Measurements from ENCODE around the gene DFFB.

DFFB gene

GRCh38 chr1:3918966-3919611 is 61.8 kb downstream of the DFFB start:
- Histone ChIP-seq H3K9me3 (no peaks in the 10 kb centered on the region), H3K4me3 (no peak overlapping the region), H3K36me3 (replicated peaks) (no peaks in the 10 kb centered on the region), H3K4me1 (no peaks in the 10 kb centered on the region), H3K27me3 (ENCODE audit: low read depth) (0 out of 2 replicates have a peak, but pooled peaks cover 2% of the 10 kb centered on the region)
- in situ Hi-C loops (cut with MboI; ENCODE audit: low sequenced_read_pairs) = no loop called here
- DNase-seq (ENCODE audit: low spot score in 2 of 2) = no peak

DNA sequence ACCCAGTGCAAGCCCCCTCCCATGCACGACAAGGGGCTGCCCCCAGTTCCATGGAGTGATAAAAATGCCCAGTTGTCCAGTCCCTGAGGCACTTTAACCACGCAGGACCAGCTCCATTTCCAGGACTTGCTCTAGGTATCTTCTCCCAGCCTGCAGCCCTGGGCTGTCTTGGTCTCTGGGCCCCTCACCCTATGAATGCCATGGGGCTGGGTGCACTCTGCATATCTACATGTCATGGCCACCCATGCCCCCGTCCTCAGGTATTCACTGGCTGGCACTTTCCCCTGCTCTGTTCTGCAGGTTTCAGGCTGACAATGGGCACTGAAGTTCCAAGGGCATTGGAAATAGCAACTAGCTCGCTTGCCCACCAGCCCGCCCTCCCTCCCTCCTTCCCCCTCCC is 62.4 kb downstream of the DFFB start:
- in situ Hi-C loops (cut with MboI; ENCODE audit: low sequenced_read_pairs) = no loop called here

GRCh38 chr1:3921765-3922164 is 64.5 kb downstream of the DFFB start:
- Histone ChIP-seq H3K9me3 (no peaks in the 10 kb centered on the region), H3K4me3 (no peak overlapping the region), H3K27me3 (ENCODE audit: low read depth) (0 out of 2 replicates have a peak, but pooled peaks cover 2% of the 10 kb centered on the region), H3K36me3 (replicated peaks) (no peaks in the 10 kb centered on the region), H3K4me1 (no peaks in the 10 kb centered on the region)
- no peak for DNase-seq (ENCODE audit: low spot score in 2 of 2)
- in situ Hi-C loops (cut with MboI; ENCODE audit: low sequenced_read_pairs) = no loop called here

More for the DNA sequence above, 62.4 kb downstream of the DFFB start:
- no peaks in the 10 kb centered on the region for H3K9me3 ChIP-seq
- no peak for DNase-seq (ENCODE audit: low spot score in 2 of 2)
- H3K36me3 ChIP-seq (replicated peaks) = no peaks in the 10 kb centered on the region
- no peaks in the 10 kb centered on the region for H3K4me1 ChIP-seq
- H3K4me3 ChIP-seq = no peak overlapping the region
- H3K27me3 ChIP-seq (ENCODE audit: low read depth) = 0 out of 2 replicates have a peak, but pooled peaks cover 2% of the 10 kb centered on the region

- in situ Hi-C loops (cut with MboI; ENCODE audit: low sequenced_read_pairs) = no loop called here
- no peak overlapping the region for H3K4me3 ChIP-seq
- 0 out of 2 replicates have a peak, but pooled peaks cover 2% of the 10 kb centered on the region for H3K27me3 ChIP-seq (ENCODE audit: low read depth)
- H3K9me3 ChIP-seq = no peaks in the 10 kb centered on the region
- no peaks in the 10 kb centered on the region for H3K4me1 ChIP-seq
- no peak for DNase-seq (ENCODE audit: low spot score in 2 of 2)
- H3K36me3 ChIP-seq (replicated peaks) = no peaks in the 10 kb centered on the region
These were observed 65.0 kb downstream of the DFFB start for GRCh38 chr1:3922201-3922725.

GRCh38 chr1:3922851-3923250 is 65.6 kb downstream of the DFFB start:
- no peaks in the 10 kb centered on the region for H3K9me3 ChIP-seq
- H3K4me3 ChIP-seq = no peak overlapping the region
- H3K4me1 ChIP-seq = no peaks in the 10 kb centered on the region
- no peaks in the 10 kb centered on the region for H3K36me3 ChIP-seq (replicated peaks)
- in situ Hi-C loops (cut with MboI; ENCODE audit: low sequenced_read_pairs) = no loop called here
- no peak for DNase-seq (ENCODE audit: low spot score in 2 of 2)
- 0 out of 2 replicates have a peak, but pooled peaks cover 2% of the 10 kb centered on the region for H3K27me3 ChIP-seq (ENCODE audit: low read depth)

DNA sequence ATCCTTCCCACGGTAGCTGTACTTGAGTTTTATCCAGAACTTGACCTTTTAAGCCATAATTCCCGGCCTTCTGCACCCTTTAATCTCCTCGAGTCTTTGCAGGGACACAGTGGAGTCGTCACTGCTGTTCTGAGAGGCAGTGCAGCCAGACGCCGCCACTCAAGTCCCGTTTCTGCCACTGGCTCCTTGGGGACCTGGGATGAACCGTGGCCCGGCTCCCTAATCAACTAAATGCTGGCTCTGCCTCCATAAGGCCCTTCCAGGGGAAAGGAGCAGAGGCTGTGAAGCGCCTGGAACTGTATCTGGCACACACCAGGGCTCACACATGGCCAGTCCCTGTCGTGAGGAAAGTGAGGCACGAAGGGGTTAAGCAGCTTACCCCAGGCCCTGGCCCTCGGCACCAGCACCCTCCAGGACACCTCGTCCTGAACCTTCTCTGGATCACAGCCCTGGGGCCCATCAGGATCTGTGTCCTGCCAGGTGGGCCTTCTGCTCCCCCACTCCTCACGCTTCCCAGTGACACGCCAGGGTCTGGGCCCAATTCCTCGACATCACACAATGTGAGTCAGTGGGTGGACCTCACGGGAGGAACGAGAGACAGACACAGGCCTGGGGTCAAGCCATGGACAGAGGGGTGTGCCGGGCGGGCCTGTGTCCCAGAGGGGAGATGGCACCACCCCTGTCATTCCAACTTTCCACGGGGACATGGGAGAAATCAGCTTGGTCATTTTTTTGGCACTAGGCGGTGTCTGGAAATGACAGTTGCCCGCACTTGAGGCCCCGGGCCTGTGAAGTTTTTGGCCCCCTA is 66.3 kb downstream of the DFFB start:
- H3K36me3 ChIP-seq (replicated peaks) = no peaks in the 10 kb centered on the region
- in situ Hi-C loops (cut with MboI; ENCODE audit: low sequenced_read_pairs) = no loop called here
- no peaks in the 10 kb centered on the region for H3K27me3 ChIP-seq (ENCODE audit: low read depth)

GRCh38 chr1:3924186-3924824 is 67.0 kb downstream of the DFFB start:
- H3K36me3 ChIP-seq (replicated peaks) = no peaks in the 10 kb centered on the region
- in situ Hi-C loops (cut with MboI; ENCODE audit: low sequenced_read_pairs) = no loop called here
- no peak for DNase-seq (ENCODE audit: low spot score in 2 of 2)

More for the DNA sequence above, 66.3 kb downstream of the DFFB start:
- H3K4me1 ChIP-seq = no peaks in the 10 kb centered on the region
- DNase-seq (ENCODE audit: low spot score in 2 of 2) = no peak
- no peak overlapping the region for H3K4me3 ChIP-seq
- no peaks in the 10 kb centered on the region for H3K9me3 ChIP-seq

DNA sequence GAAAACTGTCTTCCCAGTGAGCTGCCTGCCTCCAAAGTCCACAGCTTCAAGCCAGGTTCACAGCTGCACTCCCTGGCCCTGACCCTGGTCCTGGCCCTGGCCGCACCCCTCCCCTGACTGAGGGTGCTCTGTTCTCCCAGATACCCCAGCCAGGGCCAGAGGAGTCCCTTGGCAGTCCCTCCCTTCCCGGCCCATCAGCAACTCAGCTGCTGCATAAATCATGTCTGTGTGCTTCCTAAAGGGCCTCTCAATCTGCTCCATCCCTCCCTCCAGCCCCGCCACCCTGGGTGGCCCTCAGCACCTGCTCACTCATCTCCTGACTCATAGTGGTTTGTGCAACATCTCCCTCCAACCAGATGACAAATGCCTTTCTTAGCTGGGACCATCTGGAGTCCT is 67.5 kb downstream of the DFFB start:
- Histone ChIP-seq H3K4me1 (no peaks in the 10 kb centered on the region), H3K36me3 (replicated peaks) (no peaks in the 10 kb centered on the region), H3K4me3 (no peak overlapping the region), H3K9me3 (no peaks in the 10 kb centered on the region), H3K27me3 (ENCODE audit: low read depth) (no peaks in the 10 kb centered on the region)
- no peak for DNase-seq (ENCODE audit: low spot score in 2 of 2)
- in situ Hi-C loops (cut with MboI; ENCODE audit: low sequenced_read_pairs) = no loop called here

More at GRCh38 chr1:3924186-3924824, 67.0 kb downstream of the DFFB start:
- H3K27me3 ChIP-seq (ENCODE audit: low read depth) = no peaks in the 10 kb centered on the region
- H3K4me1 ChIP-seq = no peaks in the 10 kb centered on the region
- no peaks in the 10 kb centered on the region for H3K9me3 ChIP-seq
- H3K4me3 ChIP-seq = no peak overlapping the region

DNA sequence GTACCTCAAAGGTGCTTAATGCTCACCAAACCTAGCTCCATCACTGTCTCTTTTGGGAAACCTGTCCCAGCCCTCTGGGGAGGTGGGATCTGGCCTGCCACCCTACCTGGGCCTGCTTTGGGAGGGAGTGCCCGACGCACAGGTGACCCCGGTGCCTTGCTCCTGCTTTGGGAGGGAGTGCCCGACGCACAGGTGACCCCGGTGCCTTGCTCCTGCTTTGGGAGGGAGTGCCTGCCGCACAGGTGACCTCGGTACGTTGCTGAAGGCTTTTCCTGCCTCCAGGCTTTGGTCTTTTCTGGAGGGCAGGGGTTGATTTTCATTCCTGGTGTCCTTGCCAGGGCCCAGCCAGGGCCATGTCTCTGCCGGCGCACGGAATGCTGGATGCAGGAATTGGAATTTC is 68.0 kb downstream of the DFFB start:
- in situ Hi-C loops (cut with MboI; ENCODE audit: low sequenced_read_pairs) = no loop called here
- H3K27me3 ChIP-seq (ENCODE audit: low read depth) = no peaks in the 10 kb centered on the region
- H3K4me1 ChIP-seq = no peaks in the 10 kb centered on the region
- no peaks in the 10 kb centered on the region for H3K36me3 ChIP-seq (replicated peaks)
- H3K9me3 ChIP-seq = no peaks in the 10 kb centered on the region
- no peak overlapping the region for H3K4me3 ChIP-seq
- no peak for DNase-seq (ENCODE audit: low spot score in 2 of 2)

- H3K9me3 ChIP-seq = no peaks in the 10 kb centered on the region
- no peaks in the 10 kb centered on the region for H3K4me1 ChIP-seq
- in situ Hi-C loops (cut with MboI; ENCODE audit: low sequenced_read_pairs) = no loop called here
These were observed 68.5 kb downstream of the DFFB start for GRCh38 chr1:3925762-3926161.

GRCh38 chr1:3926956-3927355 is 69.7 kb downstream of the DFFB start:
- H3K36me3 ChIP-seq (replicated peaks) = no peaks in the 10 kb centered on the region
- no peaks in the 10 kb centered on the region for H3K9me3 ChIP-seq
- no peaks in the 10 kb centered on the region for H3K27me3 ChIP-seq (ENCODE audit: low read depth)
- H3K4me3 ChIP-seq = no peak overlapping the region
- no peaks in the 10 kb centered on the region for H3K4me1 ChIP-seq
- no peak for DNase-seq (ENCODE audit: low spot score in 2 of 2)
- in situ Hi-C loops (cut with MboI; ENCODE audit: low sequenced_read_pairs) = no loop called here

More at GRCh38 chr1:3925762-3926161, 68.5 kb downstream of the DFFB start:
- Histone ChIP-seq H3K36me3 (replicated peaks) (no peaks in the 10 kb centered on the region), H3K4me3 (no peak overlapping the region), H3K27me3 (ENCODE audit: low read depth) (no peaks in the 10 kb centered on the region)
- DNase-seq (ENCODE audit: low spot score in 2 of 2) = no peak

DNA sequence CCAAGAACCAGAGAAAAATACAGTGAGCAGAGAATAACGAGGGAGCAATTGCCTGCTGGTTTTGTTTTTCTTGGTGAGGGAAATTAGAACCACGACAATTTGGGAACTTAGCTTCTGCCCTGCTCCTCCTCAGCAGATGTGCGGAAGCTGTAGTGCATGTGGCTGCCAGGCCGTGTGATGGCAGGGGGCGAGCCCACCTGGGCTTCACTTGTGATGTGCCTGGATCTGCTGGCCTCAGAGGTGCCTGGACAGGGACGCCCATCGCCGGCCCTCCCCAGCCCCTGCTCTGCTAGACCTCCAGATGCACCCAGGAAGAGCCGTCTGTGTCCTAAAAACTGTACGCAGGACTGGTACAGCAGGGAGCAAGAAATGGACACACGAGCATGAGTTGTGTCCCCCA is 71.3 kb downstream of the DFFB start:
- no peak for DNase-seq (ENCODE audit: low spot score in 2 of 2)
- no peaks in the 10 kb centered on the region for H3K36me3 ChIP-seq (replicated peaks)
- no peaks in the 10 kb centered on the region for H3K4me1 ChIP-seq
- no peaks in the 10 kb centered on the region for H3K9me3 ChIP-seq
- no peak overlapping the region for H3K4me3 ChIP-seq
- in situ Hi-C loops (cut with MboI; ENCODE audit: low sequenced_read_pairs) = no loop called here
- H3K27me3 ChIP-seq (ENCODE audit: low read depth) = no peaks in the 10 kb centered on the region

GRCh38 chr1:3929126-3929525 is 71.8 kb downstream of the DFFB start:
- Histone ChIP-seq H3K36me3 (replicated peaks) (no peaks in the 10 kb centered on the region), H3K4me3 (no peak overlapping the region), H3K27me3 (ENCODE audit: low read depth) (no peaks in the 10 kb centered on the region), H3K4me1 (no peaks in the 10 kb centered on the region), H3K9me3 (no peaks in the 10 kb centered on the region)
- in situ Hi-C loops (cut with MboI; ENCODE audit: low sequenced_read_pairs) = no loop called here
- no peak for DNase-seq (ENCODE audit: low spot score in 2 of 2)

All from HAP-1 (cell line).